ENCODE data around the gene TXNDC16. TPM values are rescaled to one million over a fixed set of nuclear protein-coding genes. Genes with fewer than 3 reads are reported as not detected.

TXNDC16 gene
- total and polyA plus RNA-seq, 2 donors (not counting 1 experiment from before 2014, with no cell fraction given): 0.75 to 7.0 TPM

- Histone ChIP-seq H4K20me1 (ENCODE audit: control insufficient read depth, insufficient read depth, low read length, poor library complexity, severe bottlenecking) (no peaks in the 10 kb centered on the region), H3K27ac (ENCODE audit: low read length in 2 of 2) (no peak overlapping the region), H3K79me2 (ENCODE audit: control insufficient read depth, insufficient read depth, low read length) (peaks cover 25% of the 10 kb centered on the region), H3K9ac (ENCODE audit: low read length) (peak overlapping the region; percentile 77), H3K4me1 (ENCODE audit: control insufficient read depth in 2 of 2, insufficient read depth in 2 of 2, low read length in 2 of 2) (peaks cover 16 to 24% of the 10 kb centered on the region in 2 donors), H2AFZ (ENCODE audit: insufficient read depth, low read depth, low read length, poor library complexity, severe bottlenecking) (peak overlapping the region; percentile 90), H3K36me3 (replicated peaks in 1 of 2; ENCODE audit: control extremely low read depth in 1 of 2, control insufficient read depth in 1 of 2, extremely low read depth in 1 of 2, insufficient read depth in 2 of 2, low read length in 1 of 2) (no peaks in the 10 kb centered on the region), H3K4me2 (replicated peaks; ENCODE audit: low read depth, low read length, poor library complexity, severe bottlenecking) (peak overlapping the region; percentile 100), H3K9me3 (ENCODE audit: control extremely low read depth in 1 of 3, control insufficient read depth in 2 of 3, insufficient read depth in 1 of 3, low read length in 2 of 3) (peaks cover 0 to 3% (median 1%) of the 10 kb centered on the region in 3 donors), H3K27me3 (replicated peaks in 1 of 4; ENCODE audit: control extremely low read depth in 1 of 4, control insufficient read depth in 3 of 4, insufficient read depth in 4 of 4, low read length in 3 of 4) (peaks cover 0 to 13% (median 13%) of the 10 kb centered on the region in 4 experiments), H3K4me3 (ENCODE audit: control extremely low read depth in 1 of 5, extremely low read depth in 1 of 5, insufficient read depth in 1 of 5, low read depth in 2 of 5, low read length in 4 of 5) (peak overlapping the region; percentile 52 to 74 (median 68))
- intact Hi-C loops (cut with micrococcal nuclease): loop anchor here (2.0 to 10.0 kb wide), 8 partner anchors 229 to 1457 kb away; partner anchors contain the start of genes PTGER2 and TRIM9
- TF ChIP-seq EZH2 (IDR thresholded peaks at IDR 0.05; ENCODE audit: borderline replicate concordance, insufficient read depth, low read depth, low read length, poor library complexity, severe bottlenecking): no peak
- no peak for TF ChIP-seq CTCF (IDR thresholded peaks at IDR 0.05)
- DNase-seq (peak; percentile 88), ATAC-seq (ENCODE audit: low read depth) (no peak)
- H3K4me1 Mint-ChIP-seq: peaks cover 20% of the 10 kb centered on the region
- WGBS (ENCODE audit: insufficient coverage): 0% methylated on average over 18 of the region's 22 CpGs
- no peaks in the 10 kb centered on the region for H3K9me3 Mint-ChIP-seq (ENCODE audit: insufficient read depth)
- peaks cover 14% of the 10 kb centered on the region for H3K27me3 Mint-ChIP-seq
- peak overlapping the region; percentile 97 for H3K4me3 Mint-ChIP-seq
- ChIA-PET CTCF (interaction anchor here (0.6 kb wide), 1 partner anchor 254 kb away, joined by 3 read pairs; no protein-coding TSS in a partner anchor), POLR2A (no interaction called here)
- H3K27ac Mint-ChIP-seq: peak overlapping the region; percentile 88
Measured at GRCh38 chr14:52553671-52554575, 1.6 kb upstream of the TXNDC16 start.

All from B cell (primary cell).